ENCODE data around the gene EVA1A.

- TF ChIP-seq CTCF (IDR thresholded peaks at IDR 0.05) (no peak), TCF7L2 (IDR thresholded peaks at IDR 0.05; ENCODE audit: low read depth, low read length) (no peak), SIN3A (IDR thresholded peaks at IDR 0.05; ENCODE audit: borderline replicate concordance, insufficient read depth, low read depth, low read length) (no peak)
Observed at GRCh38 chr2:75538521-75539490, 21.9 kb downstream of the EVA1A start.

Measured in Panc1 (cell line).